ENCODE measurements around the gene ARSK.

Gene ARSK

DNA sequence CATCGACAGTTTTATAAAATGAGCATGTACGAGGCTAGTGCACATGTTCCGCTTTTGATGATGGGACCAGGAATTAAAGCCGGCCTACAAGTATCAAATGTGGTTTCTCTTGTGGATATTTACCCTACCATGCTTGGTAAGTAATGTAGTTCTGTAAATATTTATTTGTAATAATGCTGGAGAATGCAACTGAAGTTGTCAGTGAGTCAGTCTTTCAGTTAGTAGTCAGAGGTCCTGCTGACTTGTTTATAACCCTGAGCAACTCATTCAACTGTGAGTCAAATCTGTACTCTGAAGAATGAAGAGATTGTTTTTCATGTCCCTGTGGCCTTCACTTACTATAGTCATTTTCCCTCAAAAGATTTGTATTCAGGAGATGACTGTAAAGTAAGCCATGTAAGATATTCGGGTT lies 36.6 kb downstream of the ARSK start:
- Histone ChIP-seq H3K27me3 (ENCODE audit: control insufficient read depth in 1 of 2, insufficient read depth in 2 of 2, low read length in 2 of 2) (no peaks in the 10 kb centered on the region), H3K27ac (ENCODE audit: low read depth, low read length) (no peak overlapping the region), H3K36me3 (ENCODE audit: control insufficient read depth in 1 of 2, insufficient read depth in 2 of 2, low read length in 2 of 2) (no peaks in the 10 kb centered on the region), H3K4me3 (ENCODE audit: low read depth in 1 of 2, low read length in 2 of 2) (no peak overlapping the region), H3K4me1 (ENCODE audit: control insufficient read depth in 1 of 2, insufficient read depth in 2 of 2, low read length in 2 of 2) (peaks cover 0 to 6% of the 10 kb centered on the region in 2 donors), H3K9me3 (ENCODE audit: control insufficient read depth in 1 of 2, low read length in 2 of 2) (no peaks in the 10 kb centered on the region), H3K9ac (ENCODE audit: low read depth in 1 of 2, low read length in 2 of 2) (no peak overlapping the region)

DNA sequence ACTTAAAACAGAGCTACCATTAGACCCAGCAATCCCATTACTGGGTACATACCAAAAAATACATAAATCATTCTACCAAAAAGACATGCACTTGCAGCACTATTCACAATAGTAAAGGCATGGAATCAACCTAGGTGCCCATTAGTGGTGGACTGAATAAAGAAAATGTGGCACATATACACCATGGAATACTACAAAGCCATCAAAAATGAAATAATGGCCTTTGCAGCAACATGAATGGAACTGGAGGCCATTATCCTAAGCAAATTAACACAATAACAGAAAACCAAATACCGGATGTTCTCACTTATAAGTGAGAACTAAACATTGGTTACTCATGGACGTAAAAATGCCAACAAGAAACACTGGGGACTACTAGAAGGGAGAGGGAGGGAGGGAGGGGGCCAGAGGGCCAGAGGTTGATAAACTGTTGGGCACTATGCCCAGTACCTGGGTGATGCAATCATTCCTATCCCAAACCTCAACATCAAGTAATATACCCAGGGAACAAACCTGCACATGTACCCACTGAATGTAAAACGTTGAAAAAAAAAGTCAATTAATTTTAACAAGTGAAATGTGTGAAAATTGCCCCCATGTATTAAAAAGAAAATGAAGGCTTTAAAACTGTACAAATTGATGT lies 40.5 kb downstream of the ARSK start:
- Histone ChIP-seq H3K4me1 (ENCODE audit: control insufficient read depth in 1 of 2, insufficient read depth in 2 of 2, low read length in 2 of 2) (peaks cover 0 to 6% of the 10 kb centered on the region in 2 donors), H3K4me3 (ENCODE audit: low read depth in 1 of 2, low read length in 2 of 2) (no peak overlapping the region), H3K9ac (ENCODE audit: low read depth in 1 of 2, low read length in 2 of 2) (no peak overlapping the region), H3K36me3 (ENCODE audit: control insufficient read depth in 1 of 2, insufficient read depth in 2 of 2, low read length in 2 of 2) (no peaks in the 10 kb centered on the region), H3K27me3 (ENCODE audit: control insufficient read depth in 1 of 2, insufficient read depth in 2 of 2, low read length in 2 of 2) (no peaks in the 10 kb centered on the region), H3K27ac (ENCODE audit: low read depth, low read length) (no peak overlapping the region), H3K9me3 (ENCODE audit: control insufficient read depth in 1 of 2, low read length in 2 of 2) (no peaks in the 10 kb centered on the region)

DNA sequence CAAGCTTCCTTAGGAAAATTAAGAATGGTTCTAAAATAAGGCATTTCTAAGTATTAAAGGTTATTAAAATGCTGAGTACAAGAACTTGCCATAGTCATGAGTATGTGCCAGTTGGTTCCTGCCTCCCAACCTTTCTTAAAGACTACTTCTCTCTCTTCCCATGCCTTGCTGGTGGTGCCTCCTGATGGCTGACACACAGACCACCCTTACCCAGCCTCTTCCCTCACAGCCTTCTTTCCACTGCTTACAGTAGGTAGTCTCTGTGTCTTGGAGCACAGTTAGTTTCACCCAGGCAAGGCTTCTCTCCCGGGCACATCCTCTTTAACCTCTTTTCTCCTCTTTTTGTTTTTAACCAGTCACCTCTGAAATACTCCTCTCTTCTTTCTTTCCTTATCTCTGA lies 44.4 kb downstream of the ARSK start:
- Histone ChIP-seq H3K4me3 (ENCODE audit: low read depth in 1 of 2, low read length in 2 of 2) (no peak overlapping the region), H3K36me3 (ENCODE audit: control insufficient read depth in 1 of 2, insufficient read depth in 2 of 2, low read length in 2 of 2) (no peaks in the 10 kb centered on the region), H3K27ac (ENCODE audit: low read depth, low read length) (no peak overlapping the region), H3K9ac (ENCODE audit: low read depth in 1 of 2, low read length in 2 of 2) (no peak overlapping the region), H3K4me1 (ENCODE audit: control insufficient read depth in 1 of 2, insufficient read depth in 2 of 2, low read length in 2 of 2) (no peaks in the 10 kb centered on the region), H3K27me3 (ENCODE audit: control insufficient read depth in 1 of 2, insufficient read depth in 2 of 2, low read length in 2 of 2) (no peaks in the 10 kb centered on the region), H3K9me3 (ENCODE audit: control insufficient read depth in 1 of 2, low read length in 2 of 2) (no peaks in the 10 kb centered on the region)

DNA sequence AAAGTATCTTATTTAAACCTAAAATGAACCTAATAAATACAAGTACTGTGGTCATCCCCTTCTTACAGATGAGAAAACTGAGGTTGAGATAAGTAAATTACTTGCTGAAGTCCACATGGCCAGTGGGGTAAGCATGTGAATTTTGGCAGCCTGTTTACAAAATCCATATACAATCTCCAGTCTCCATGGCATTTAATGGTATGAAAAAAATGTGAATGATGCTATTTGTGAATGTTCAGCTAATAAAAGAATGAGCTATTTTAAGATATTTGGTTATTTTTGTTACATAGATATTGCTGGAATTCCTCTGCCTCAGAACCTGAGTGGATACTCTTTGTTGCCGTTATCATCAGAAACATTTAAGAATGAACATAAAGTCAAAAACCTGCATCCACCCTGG lies 45.7 kb downstream of the ARSK start:
- Histone ChIP-seq H3K9me3 (ENCODE audit: control insufficient read depth in 1 of 2, low read length in 2 of 2) (no peaks in the 10 kb centered on the region), H3K4me3 (ENCODE audit: low read depth in 1 of 2, low read length in 2 of 2) (no peak overlapping the region), H3K27ac (ENCODE audit: low read depth, low read length) (no peak overlapping the region), H3K4me1 (ENCODE audit: control insufficient read depth in 1 of 2, insufficient read depth in 2 of 2, low read length in 2 of 2) (no peaks in the 10 kb centered on the region), H3K36me3 (ENCODE audit: control insufficient read depth in 1 of 2, insufficient read depth in 2 of 2, low read length in 2 of 2) (no peaks in the 10 kb centered on the region), H3K9ac (ENCODE audit: low read depth in 1 of 2, low read length in 2 of 2) (no peak overlapping the region), H3K27me3 (ENCODE audit: control insufficient read depth in 1 of 2, insufficient read depth in 2 of 2, low read length in 2 of 2) (no peaks in the 10 kb centered on the region)

DNA sequence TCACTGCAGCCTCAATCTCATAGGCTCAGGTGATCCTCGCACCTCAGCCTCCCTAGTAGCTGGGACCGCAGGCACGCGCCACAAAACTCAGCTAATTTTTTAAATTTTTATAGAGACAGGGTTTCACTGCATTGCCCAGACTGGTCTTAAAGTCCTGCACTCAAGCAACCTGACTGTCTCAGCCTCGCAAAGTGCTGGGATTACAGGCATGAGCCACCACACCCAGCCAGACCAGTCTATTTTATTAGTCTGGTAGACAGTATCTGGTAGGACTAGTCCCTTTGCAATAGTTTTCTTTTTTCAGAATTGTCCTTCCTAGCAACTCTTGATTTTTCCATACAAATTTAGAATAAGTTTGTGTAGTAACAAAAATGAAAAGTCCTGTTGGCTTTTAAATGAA lies 50.9 kb downstream of the ARSK start:
- no peak overlapping the region for H3K9ac ChIP-seq (ENCODE audit: low read depth in 1 of 2, low read length in 2 of 2)
- no peaks in the 10 kb centered on the region for H3K27me3 ChIP-seq (ENCODE audit: control insufficient read depth in 1 of 2, insufficient read depth in 2 of 2, low read length in 2 of 2)
- no peaks in the 10 kb centered on the region for H3K9me3 ChIP-seq (ENCODE audit: control insufficient read depth in 1 of 2, low read length in 2 of 2)
- no peaks in the 10 kb centered on the region for H3K36me3 ChIP-seq (ENCODE audit: control insufficient read depth in 1 of 2, insufficient read depth in 2 of 2, low read length in 2 of 2)
- H3K4me1 ChIP-seq (ENCODE audit: control insufficient read depth in 1 of 2, insufficient read depth in 2 of 2, low read length in 2 of 2), result no peaks in the 10 kb centered on the region
- H3K4me3 ChIP-seq (ENCODE audit: low read depth in 1 of 2, low read length in 2 of 2), result no peak overlapping the region
- H3K27ac ChIP-seq (ENCODE audit: low read depth, low read length), result no peak overlapping the region

DNA sequence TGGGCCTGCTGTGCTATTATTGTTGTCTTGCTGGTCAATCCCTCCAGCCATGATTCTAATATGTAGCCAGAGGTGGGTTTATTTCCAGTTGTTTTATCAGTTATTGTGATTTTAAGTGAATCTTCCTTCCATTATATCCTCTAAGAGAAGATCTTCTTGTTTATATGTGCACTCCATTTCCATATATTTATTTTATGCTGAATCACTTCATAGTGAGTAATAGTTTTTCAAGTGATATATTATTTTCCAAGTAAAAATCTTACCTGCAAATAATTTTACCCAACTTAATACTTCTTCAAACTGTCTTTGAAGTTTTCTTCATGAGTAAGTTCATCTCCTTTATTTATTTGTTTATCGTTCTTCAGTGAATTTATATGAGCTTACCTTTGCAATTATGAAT lies 51.5 kb downstream of the ARSK start:
- Histone ChIP-seq H3K9ac (ENCODE audit: low read depth in 1 of 2, low read length in 2 of 2) (no peak overlapping the region), H3K4me3 (ENCODE audit: low read depth in 1 of 2, low read length in 2 of 2) (no peak overlapping the region), H3K27me3 (ENCODE audit: control insufficient read depth in 1 of 2, insufficient read depth in 2 of 2, low read length in 2 of 2) (no peaks in the 10 kb centered on the region), H3K36me3 (ENCODE audit: control insufficient read depth in 1 of 2, insufficient read depth in 2 of 2, low read length in 2 of 2) (no peaks in the 10 kb centered on the region), H3K27ac (ENCODE audit: low read depth, low read length) (no peak overlapping the region), H3K4me1 (ENCODE audit: control insufficient read depth in 1 of 2, insufficient read depth in 2 of 2, low read length in 2 of 2) (no peaks in the 10 kb centered on the region), H3K9me3 (ENCODE audit: control insufficient read depth in 1 of 2, low read length in 2 of 2) (no peaks in the 10 kb centered on the region)

DNA sequence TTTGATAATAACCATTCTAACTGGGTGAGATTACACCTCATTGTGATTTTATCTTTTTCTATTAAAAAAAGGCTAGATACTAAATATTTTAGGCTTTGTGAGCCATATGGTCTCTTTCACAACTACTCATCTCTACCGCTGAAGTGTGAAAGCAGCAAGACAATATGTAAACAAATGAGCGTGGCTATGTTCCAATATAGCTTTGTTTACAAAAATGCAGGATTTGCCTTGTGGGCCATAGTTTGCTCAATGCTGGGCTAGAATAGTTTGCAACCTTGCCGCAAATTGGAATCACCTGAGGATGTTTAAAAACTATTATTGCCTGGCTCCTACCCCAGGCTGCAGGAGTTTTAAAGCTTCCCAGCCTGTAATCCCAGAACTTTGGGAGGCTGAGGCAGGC lies 54.8 kb downstream of the ARSK start:
- no peaks in the 10 kb centered on the region for H3K27me3 ChIP-seq (ENCODE audit: control insufficient read depth in 1 of 2, insufficient read depth in 2 of 2, low read length in 2 of 2)
- peaks cover 0 to 3% of the 10 kb centered on the region in 2 donors for H3K9me3 ChIP-seq (ENCODE audit: control insufficient read depth in 1 of 2, low read length in 2 of 2)
- H3K36me3 ChIP-seq (ENCODE audit: control insufficient read depth in 1 of 2, insufficient read depth in 2 of 2, low read length in 2 of 2), result no peaks in the 10 kb centered on the region
- H3K9ac ChIP-seq (ENCODE audit: low read depth in 1 of 2, low read length in 2 of 2), result no peak overlapping the region
- no peak overlapping the region for H3K27ac ChIP-seq (ENCODE audit: low read depth, low read length)
- H3K4me1 ChIP-seq (ENCODE audit: control insufficient read depth in 1 of 2, insufficient read depth in 2 of 2, low read length in 2 of 2), result no peaks in the 10 kb centered on the region
- H3K4me3 ChIP-seq (ENCODE audit: low read depth in 1 of 2, low read length in 2 of 2), result no peak overlapping the region

DNA sequence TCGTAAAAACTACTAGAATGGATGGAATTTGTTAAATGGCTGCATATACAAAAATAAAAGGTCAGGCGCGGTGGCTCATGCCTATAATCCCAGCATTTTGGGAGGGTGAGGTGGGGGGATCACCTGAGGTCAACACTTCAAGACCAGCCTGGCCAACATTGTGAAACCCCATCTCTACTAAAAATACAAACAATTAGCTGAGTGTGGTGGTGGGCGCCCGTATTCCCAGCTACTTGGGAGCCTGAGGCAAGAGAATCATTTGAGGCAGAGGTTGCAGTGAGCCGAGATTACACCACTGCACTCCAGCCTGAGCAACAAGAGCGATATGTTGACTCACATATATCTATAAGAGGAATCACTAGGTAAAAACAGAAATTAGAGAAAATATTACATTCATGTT lies 55.6 kb downstream of the ARSK start:
- no peak overlapping the region for H3K9ac ChIP-seq (ENCODE audit: low read depth in 1 of 2, low read length in 2 of 2)

DNA sequence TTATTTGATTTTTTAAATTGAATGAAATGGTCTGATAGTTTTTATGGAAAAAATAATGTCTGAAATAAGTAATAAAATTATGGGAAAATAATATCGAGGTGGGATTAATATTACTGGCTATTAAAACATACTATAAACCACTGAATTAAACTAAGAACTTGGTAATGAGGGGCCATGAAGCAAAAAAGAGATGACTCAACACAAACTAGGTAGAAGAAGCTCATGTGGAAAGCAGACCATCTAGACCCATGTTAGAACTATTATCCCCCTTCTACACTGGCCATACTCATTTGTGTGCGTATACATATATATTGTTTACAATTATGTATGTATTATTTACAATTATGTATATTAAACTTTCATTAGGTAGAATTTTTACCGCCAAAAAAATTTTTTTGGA lies 56.5 kb downstream of the ARSK start:
- H3K4me1 ChIP-seq (ENCODE audit: control insufficient read depth in 1 of 2, insufficient read depth in 2 of 2, low read length in 2 of 2), result no peaks in the 10 kb centered on the region
- no peak overlapping the region for H3K4me3 ChIP-seq (ENCODE audit: low read depth in 1 of 2, low read length in 2 of 2)
- peaks cover 0 to 3% of the 10 kb centered on the region in 2 donors for H3K9me3 ChIP-seq (ENCODE audit: control insufficient read depth in 1 of 2, low read length in 2 of 2)
- H3K27ac ChIP-seq (ENCODE audit: low read depth, low read length), result no peak overlapping the region
- no peak overlapping the region for H3K9ac ChIP-seq (ENCODE audit: low read depth in 1 of 2, low read length in 2 of 2)
- no peaks in the 10 kb centered on the region for H3K27me3 ChIP-seq (ENCODE audit: control insufficient read depth in 1 of 2, insufficient read depth in 2 of 2, low read length in 2 of 2)
- no peaks in the 10 kb centered on the region for H3K36me3 ChIP-seq (ENCODE audit: control insufficient read depth in 1 of 2, insufficient read depth in 2 of 2, low read length in 2 of 2)

More for the DNA sequence above, 55.6 kb downstream of the ARSK start:
- peaks cover 0 to 3% of the 10 kb centered on the region in 2 donors for H3K9me3 ChIP-seq (ENCODE audit: control insufficient read depth in 1 of 2, low read length in 2 of 2)
- no peaks in the 10 kb centered on the region for H3K27me3 ChIP-seq (ENCODE audit: control insufficient read depth in 1 of 2, insufficient read depth in 2 of 2, low read length in 2 of 2)
- no peak overlapping the region for H3K27ac ChIP-seq (ENCODE audit: low read depth, low read length)
- H3K4me3 ChIP-seq (ENCODE audit: low read depth in 1 of 2, low read length in 2 of 2), result no peak overlapping the region
- H3K4me1 ChIP-seq (ENCODE audit: control insufficient read depth in 1 of 2, insufficient read depth in 2 of 2, low read length in 2 of 2), result no peaks in the 10 kb centered on the region
- no peaks in the 10 kb centered on the region for H3K36me3 ChIP-seq (ENCODE audit: control insufficient read depth in 1 of 2, insufficient read depth in 2 of 2, low read length in 2 of 2)

DNA sequence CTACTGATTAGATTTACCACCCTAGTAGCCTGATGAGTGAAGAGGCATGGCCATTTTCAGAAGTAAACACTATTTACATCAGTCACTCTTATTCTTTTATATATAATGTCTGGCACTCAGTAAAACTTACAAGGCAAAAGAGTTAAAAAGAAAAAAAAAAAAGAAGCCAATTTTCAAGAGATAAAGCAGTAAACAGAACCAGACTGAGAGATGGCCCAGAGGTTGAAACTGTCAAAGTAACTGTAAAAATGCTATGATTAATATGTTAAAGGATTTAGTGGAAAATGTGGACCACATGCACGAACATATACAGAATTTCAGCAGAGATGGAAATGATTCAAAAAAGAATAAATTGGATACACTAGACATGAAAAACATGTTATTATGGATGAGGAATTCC lies 58.6 kb downstream of the ARSK start:
- Histone ChIP-seq H3K27ac (ENCODE audit: low read depth, low read length) (no peak overlapping the region), H3K4me1 (ENCODE audit: control insufficient read depth in 1 of 2, insufficient read depth in 2 of 2, low read length in 2 of 2) (no peaks in the 10 kb centered on the region), H3K9me3 (ENCODE audit: control insufficient read depth in 1 of 2, low read length in 2 of 2) (peaks cover 0 to 3% of the 10 kb centered on the region in 2 donors), H3K27me3 (ENCODE audit: control insufficient read depth in 1 of 2, insufficient read depth in 2 of 2, low read length in 2 of 2) (no peaks in the 10 kb centered on the region), H3K4me3 (ENCODE audit: low read depth in 1 of 2, low read length in 2 of 2) (no peak overlapping the region), H3K9ac (ENCODE audit: low read depth in 1 of 2, low read length in 2 of 2) (no peak overlapping the region), H3K36me3 (ENCODE audit: control insufficient read depth in 1 of 2, insufficient read depth in 2 of 2, low read length in 2 of 2) (no peaks in the 10 kb centered on the region)

DNA sequence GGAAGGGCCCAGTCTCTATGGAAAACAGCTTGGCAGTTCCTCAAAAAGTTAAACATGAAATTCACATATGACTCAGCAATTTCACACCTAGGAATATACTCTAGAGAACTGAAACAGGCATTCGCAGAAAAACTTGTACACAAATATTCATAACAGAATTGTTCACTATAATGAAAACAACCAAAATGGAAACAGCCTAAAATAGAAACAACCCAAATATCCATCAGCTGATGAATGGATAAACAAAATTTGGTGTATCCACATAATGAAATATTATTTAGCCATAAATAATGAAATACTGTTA lies 60.2 kb downstream of the ARSK start:
- Histone ChIP-seq H3K9me3 (ENCODE audit: control insufficient read depth in 1 of 2, low read length in 2 of 2) (peaks cover 0 to 3% of the 10 kb centered on the region in 2 donors), H3K27me3 (ENCODE audit: control insufficient read depth in 1 of 2, insufficient read depth in 2 of 2, low read length in 2 of 2) (peaks cover 6 to 13% of the 10 kb centered on the region in 2 donors), H3K27ac (ENCODE audit: low read depth, low read length) (no peak overlapping the region), H3K4me3 (ENCODE audit: low read depth in 1 of 2, low read length in 2 of 2) (no peak overlapping the region), H3K4me1 (ENCODE audit: control insufficient read depth in 1 of 2, insufficient read depth in 2 of 2, low read length in 2 of 2) (peaks cover 4 to 11% of the 10 kb centered on the region in 2 donors), H3K36me3 (ENCODE audit: control insufficient read depth in 1 of 2, insufficient read depth in 2 of 2, low read length in 2 of 2) (no peaks in the 10 kb centered on the region), H3K9ac (ENCODE audit: low read depth in 1 of 2, low read length in 2 of 2) (no peak overlapping the region)
